Mammary epithelial cell (primary cell): ENCODE results near the gene EPB41L2.

Experiments
- EZH2 ChIP-seq: IDR thresholded peaks from 2 replicates; pipeline ENCODE4 v1.6.1; 2012; ENCODE audit warnings: low read length, inconsistent platforms, borderline replicate concordance
- TF ChIP-seq, protein P1 (sequence below), 2 donors: IDR thresholded peaks in 1 of 2; conservative IDR thresholded peaks in 1 of 2; 2 replicates each; pipeline ENCODE4 v1.5.1; 2011 to 2012; ENCODE audit warnings: inconsistent platforms in 2 of 2, low read length in 2 of 2, mild to moderate bottlenecking in 2 of 2, control low read depth in 1 of 2, low read depth in 1 of 2; ENCODE audit not compliant: insufficient read depth in 1 of 2; ENCODE audit errors: extremely low read depth in 1 of 2

DNA sequence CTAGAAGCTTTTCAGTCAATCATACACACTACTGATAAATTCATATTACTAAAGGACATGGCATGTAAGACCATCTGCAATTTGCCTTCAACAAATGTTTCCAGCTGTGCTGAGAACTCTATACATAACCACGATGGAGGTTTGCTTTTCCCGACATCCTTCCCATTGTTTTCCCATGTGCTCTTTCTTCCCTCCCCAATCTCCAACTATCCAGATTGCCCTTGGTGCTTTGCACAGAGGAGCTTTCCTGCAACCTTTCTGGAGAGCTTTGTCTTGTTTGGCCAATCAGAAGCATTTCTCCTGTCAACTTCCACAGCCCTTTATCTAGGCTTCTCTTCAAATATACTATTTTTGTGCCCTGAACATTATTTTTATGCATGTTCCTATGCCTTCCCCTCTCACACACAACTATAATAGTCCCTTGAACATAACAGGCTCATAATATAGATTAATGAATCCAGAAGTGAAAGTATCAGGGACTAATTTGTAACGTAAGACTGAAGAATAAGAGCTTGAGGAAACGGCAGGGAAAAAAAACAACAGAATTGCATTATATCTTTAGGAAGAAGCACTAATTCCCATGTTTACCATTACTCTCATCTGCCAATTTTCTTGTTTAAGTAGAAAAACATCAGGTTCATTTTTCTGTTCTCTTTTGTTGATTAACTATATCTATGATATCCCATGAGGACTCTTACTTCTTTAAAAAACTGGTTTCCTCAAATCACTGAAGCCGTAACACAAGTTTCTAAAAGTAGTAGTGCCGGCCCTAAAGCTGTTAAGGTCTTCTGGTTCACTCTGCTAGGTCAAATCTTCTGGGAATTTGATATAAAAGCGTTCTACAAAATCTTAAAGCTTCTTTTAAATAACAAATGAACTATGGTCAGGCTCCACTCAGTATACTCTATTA, 215.8 kb downstream of the EPB41L2 start:
- TF ChIP-seq, protein P1, sequence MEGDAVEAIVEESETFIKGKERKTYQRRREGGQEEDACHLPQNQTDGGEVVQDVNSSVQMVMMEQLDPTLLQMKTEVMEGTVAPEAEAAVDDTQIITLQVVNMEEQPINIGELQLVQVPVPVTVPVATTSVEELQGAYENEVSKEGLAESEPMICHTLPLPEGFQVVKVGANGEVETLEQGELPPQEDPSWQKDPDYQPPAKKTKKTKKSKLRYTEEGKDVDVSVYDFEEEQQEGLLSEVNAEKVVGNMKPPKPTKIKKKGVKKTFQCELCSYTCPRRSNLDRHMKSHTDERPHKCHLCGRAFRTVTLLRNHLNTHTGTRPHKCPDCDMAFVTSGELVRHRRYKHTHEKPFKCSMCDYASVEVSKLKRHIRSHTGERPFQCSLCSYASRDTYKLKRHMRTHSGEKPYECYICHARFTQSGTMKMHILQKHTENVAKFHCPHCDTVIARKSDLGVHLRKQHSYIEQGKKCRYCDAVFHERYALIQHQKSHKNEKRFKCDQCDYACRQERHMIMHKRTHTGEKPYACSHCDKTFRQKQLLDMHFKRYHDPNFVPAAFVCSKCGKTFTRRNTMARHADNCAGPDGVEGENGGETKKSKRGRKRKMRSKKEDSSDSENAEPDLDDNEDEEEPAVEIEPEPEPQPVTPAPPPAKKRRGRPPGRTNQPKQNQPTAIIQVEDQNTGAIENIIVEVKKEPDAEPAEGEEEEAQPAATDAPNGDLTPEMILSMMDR (conservative IDR thresholded peaks at IDR 0.05 in 1 of 2, IDR thresholded peaks at IDR 0.05 in 1 of 2; ENCODE audit: extremely low read depth in 1 of 2, insufficient read depth in 1 of 2, low read depth in 1 of 2, low read length in 2 of 2): no peak
- no peak for TF ChIP-seq EZH2
